Activated gamma-delta T cell (primary cell): ENCODE data around the gene L3MBTL1.
"Not testable (repeated sequence)": the region's sequence is repeated elsewhere in the genome, so short reads cannot be mapped to it uniquely, and the experiment has no call there.

ENCODE experiments used
- DNase-seq: peaks from one replicate; lab custom pipeline; 2025; lab: John Stamatoyannopoulos, UW
- total RNA-seq, 2 donors: gene quantifications; one replicate each; lab custom pipeline; 2026; lab: John Stamatoyannopoulos, UW

L3MBTL1 gene
- 13.4 to 18.4 reads per million in 2 donors for total RNA-seq

- DNase-seq: no peak
Measured at GRCh38 chr20:43507150-43508080, at the start of gene L3MBTL1. Gene L3MBTL1, plus strand, starts transcription at chr20:43507697. Its CDS starts 5,807 bp downstream, at chr20:43513504.

- no peak for DNase-seq
Measured at GRCh38 chr20:43458422-43458924, 49.0 kb upstream of the L3MBTL1 start.

- no peak for DNase-seq
Measured at GRCh38 chr20:43459022-43459942, 48.2 kb upstream of the L3MBTL1 start.

- DNase-seq: no peak
Measured at GRCh38 chr20:43460172-43460829, 47.2 kb upstream of the L3MBTL1 start.

- DNase-seq: no peak
Measured at GRCh38 chr20:43460830-43461200, 46.7 kb upstream of the L3MBTL1 start.

GRCh38 chr20:43461894-43462659 lies 45.4 kb upstream of the L3MBTL1 start:
- no peak for DNase-seq

- DNase-seq: no peak
Measured at GRCh38 chr20:43462660-43463526, 44.6 kb upstream of the L3MBTL1 start.

- no peak for DNase-seq
Measured at GRCh38 chr20:43463527-43464218, 43.8 kb upstream of the L3MBTL1 start.

GRCh38 chr20:43464219-43464790 lies 43.2 kb upstream of the L3MBTL1 start:
- DNase-seq: no peak

- no peak for DNase-seq
Measured at GRCh38 chr20:43465625-43465943, 41.9 kb upstream of the L3MBTL1 start.

GRCh38 chr20:43467589-43467988 lies 39.9 kb upstream of the L3MBTL1 start:
- no peak for DNase-seq

GRCh38 chr20:43472671-43473380 lies 34.7 kb upstream of the L3MBTL1 start:
- no peak for DNase-seq

GRCh38 chr20:43473381-43473704 lies 34.2 kb upstream of the L3MBTL1 start:
- no peak for DNase-seq

GRCh38 chr20:43477193-43477592 lies 30.3 kb upstream of the L3MBTL1 start:
- DNase-seq: no peak

- DNase-seq: no peak
Measured at GRCh38 chr20:43477619-43478018, 29.9 kb upstream of the L3MBTL1 start.

- DNase-seq: no peak
Measured at GRCh38 chr20:43490038-43490437, 17.5 kb upstream of the L3MBTL1 start.

- no peak for DNase-seq
Measured at GRCh38 chr20:43492101-43492500, 15.4 kb upstream of the L3MBTL1 start.

- DNase-seq: no peak
Measured at GRCh38 chr20:43495388-43495787, 12.1 kb upstream of the L3MBTL1 start.

GRCh38 chr20:43502021-43502420 lies 5.5 kb upstream of the L3MBTL1 start:
- not testable (repeated sequence) for DNase-seq
